Esophagus (tissue), 2 donors: ENCODE measurements around the gene RASGRP1. TPM values are rescaled to one million over a fixed set of nuclear protein-coding genes. Genes with fewer than 3 reads are reported as not detected.

Experiments used
- H3K27ac ChIP-seq, 2 donors: one replicate each; pipeline ENCODE4 v1.5.1; 2013; ENCODE audit warnings: low read depth in 2 of 2, mild to moderate bottlenecking in 2 of 2, inconsistent platforms in 1 of 2, low read length in 1 of 2, moderate library complexity in 1 of 2
- H3K27me3 ChIP-seq, 2 donors: one replicate each; pipeline ENCODE4 v1.6.1; 2013; ENCODE audit warnings: low read length in 2 of 2, control low read depth in 1 of 2, mild to moderate bottlenecking in 1 of 2; ENCODE audit not compliant: insufficient read depth in 2 of 2, control insufficient read depth in 1 of 2
- H3K36me3 ChIP-seq, 2 donors: one replicate each; pipeline ENCODE4 v1.6.1; 2013; ENCODE audit warnings: low read length in 1 of 2; ENCODE audit not compliant: control insufficient read depth in 2 of 2, insufficient read depth in 2 of 2
- H3K4me1 ChIP-seq, 2 donors: one replicate each; pipeline ENCODE4 v1.6.1; 2013; ENCODE audit warnings: low read length in 1 of 2; ENCODE audit not compliant: control insufficient read depth in 2 of 2, insufficient read depth in 2 of 2
- H3K4me3 ChIP-seq, 2 donors: one replicate each; pipeline ENCODE4 v1.5.1; 2013; ENCODE audit warnings: low read length in 2 of 2, mild to moderate bottlenecking in 2 of 2, low read depth in 1 of 2, moderate library complexity in 1 of 2
- H3K9me3 ChIP-seq, 2 donors: one replicate each; pipeline ENCODE4 v1.6.1; 2013; ENCODE audit warnings: mild to moderate bottlenecking in 2 of 2, low read depth in 1 of 2, low read length in 1 of 2, moderate library complexity in 1 of 2; ENCODE audit not compliant: control insufficient read depth in 2 of 2, insufficient read depth in 1 of 2
- WGBS, 2 donors: extraction: QIAGEN DNeasy Blood & Tissue Kit; methylation state at CpG; one replicate each; pipeline ENCODE4 v1.1.7; 2013; 5-methylcytosine and 5-hydroxymethylcytosine counted together
- polyA plus RNA-seq, 2 donors: library from polyadenylated mRNA; stranded (reverse); fragments of 200-250 nt; gene quantifications; one replicate each; pipeline ENCODE4 v1.2.3, GENCODE V29; 2013
- donor health status: healthy with polysubstance abuse.
- donor health status: Bipolar disorder and iron deficiency.

The RASGRP1 gene
- polyA plus RNA-seq, 2 donors, result 2.5 to 4.0 TPM

DNA sequence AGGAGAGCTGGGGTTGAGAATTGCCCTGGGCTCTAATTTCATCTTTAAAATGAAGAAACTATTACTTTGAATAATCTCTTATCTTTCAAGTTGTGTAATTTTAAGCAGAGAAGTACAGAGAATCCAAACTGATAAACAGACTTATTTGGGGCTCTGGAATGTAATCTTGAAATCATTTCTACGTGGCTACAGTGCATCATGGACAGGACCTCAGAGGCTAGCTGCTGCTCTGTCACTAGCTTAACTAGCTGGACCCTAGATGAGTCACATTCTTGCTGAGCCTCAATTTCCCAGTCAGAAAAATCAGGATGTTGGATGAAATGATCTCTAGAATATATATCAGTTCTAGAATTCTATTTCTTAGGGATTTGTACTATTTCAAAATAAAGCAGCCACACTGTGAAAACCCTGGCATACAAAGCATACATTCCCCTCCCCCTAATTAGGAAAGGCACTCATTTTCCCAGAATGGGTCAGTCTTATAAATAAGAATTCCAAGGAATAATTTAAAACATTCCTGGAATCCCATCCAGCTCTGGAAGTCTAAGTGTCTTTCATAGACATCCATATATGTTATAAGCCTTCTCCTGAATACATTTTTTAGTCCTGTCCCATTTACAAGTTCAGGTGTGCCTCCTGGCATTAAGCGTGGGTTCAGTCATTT is 47.2 kb downstream of the RASGRP1 start:
- Histone ChIP-seq H3K4me3 (no peak overlapping the region), H3K36me3 (no peaks in the 10 kb centered on the region), H3K9me3 (no peaks in the 10 kb centered on the region), H3K27me3 (no peaks in the 10 kb centered on the region), H3K4me1 (no peaks in the 10 kb centered on the region), H3K27ac (no peak overlapping the region)
- 66 to 76% methylated on average over 2 of the region's 2 CpGs for WGBS, 2 donors

DNA sequence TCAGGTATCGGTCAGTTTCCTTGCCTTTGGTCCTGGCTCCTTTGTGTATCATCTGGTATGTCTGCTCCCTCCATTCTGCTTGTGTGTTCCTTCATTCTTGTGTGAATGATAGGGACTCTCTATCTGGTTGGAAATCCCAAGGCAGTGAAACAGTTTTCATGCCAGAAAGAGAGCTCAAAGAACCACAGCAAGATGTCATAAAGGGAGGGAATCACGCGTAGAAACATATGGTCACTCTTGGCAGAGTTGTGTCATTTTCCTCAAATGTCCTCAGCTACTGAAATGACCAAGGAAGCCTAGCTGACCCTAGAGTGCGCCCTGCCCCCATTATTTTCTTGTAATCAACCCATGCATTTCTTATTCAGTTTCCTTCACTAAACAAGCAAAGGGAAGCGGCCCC is 48.0 kb downstream of the RASGRP1 start:
- Histone ChIP-seq H3K4me3 (no peak overlapping the region), H3K9me3 (no peaks in the 10 kb centered on the region), H3K4me1 (no peaks in the 10 kb centered on the region), H3K36me3 (peaks cover 0 to 1% of the 10 kb centered on the region in 2 donors), H3K27me3 (no peaks in the 10 kb centered on the region), H3K27ac (no peak overlapping the region)
- 82 to 85% methylated on average over 5 of the region's 5 CpGs for WGBS, 2 donors

DNA sequence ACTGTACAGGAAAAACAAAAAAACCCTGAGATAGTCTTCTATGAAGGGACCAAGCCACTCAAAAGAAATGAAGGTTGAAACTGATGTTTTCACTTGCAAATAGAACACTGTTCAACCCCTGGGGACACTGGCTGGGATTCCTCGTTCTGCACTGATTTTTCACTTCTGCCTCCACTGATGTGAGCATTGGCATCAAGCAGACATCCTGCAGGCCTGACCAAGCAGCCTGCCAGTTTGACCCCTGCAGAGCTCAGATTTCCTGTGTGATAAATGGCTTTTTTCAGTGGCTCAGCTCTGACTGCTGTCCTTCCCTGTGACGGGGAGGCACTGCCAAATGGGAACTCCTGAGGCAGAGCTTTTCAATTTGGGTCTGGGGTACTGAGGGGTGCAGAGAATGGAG is 50.0 kb downstream of the RASGRP1 start:
- Histone ChIP-seq H3K9me3 (no peaks in the 10 kb centered on the region), H3K4me1 (no peaks in the 10 kb centered on the region), H3K36me3 (peaks cover 0 to 4% of the 10 kb centered on the region in 2 donors)

DNA sequence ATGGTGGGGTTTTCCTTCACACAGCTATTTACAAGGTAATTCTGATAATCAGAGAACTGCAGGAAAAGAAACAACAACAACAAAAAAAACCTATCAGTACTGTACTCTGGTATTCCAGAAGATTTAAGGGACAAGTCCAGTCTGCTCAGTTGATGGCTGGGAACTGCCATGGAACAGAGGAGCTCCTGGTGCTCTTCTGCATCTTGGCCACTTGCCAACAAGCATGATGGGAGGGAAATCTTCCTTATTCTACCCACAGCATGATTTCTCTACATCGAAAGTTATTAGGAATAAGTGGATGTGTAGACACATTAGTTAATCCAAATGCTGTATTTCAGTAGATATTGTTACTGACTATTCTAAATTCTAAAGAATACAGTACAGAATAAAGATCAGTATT is 51.7 kb downstream of the RASGRP1 start:
- Histone ChIP-seq H3K27me3 (no peaks in the 10 kb centered on the region), H3K4me1 (no peaks in the 10 kb centered on the region), H3K9me3 (no peaks in the 10 kb centered on the region), H3K4me3 (no peak overlapping the region), H3K36me3 (peaks cover 0 to 4% of the 10 kb centered on the region in 2 donors), H3K27ac (no peak overlapping the region)
- WGBS, 2 donors, result 83 to 93% methylated on average over 1 of the region's 1 CpG

More for the DNA sequence above, 50.0 kb downstream of the RASGRP1 start:
- Histone ChIP-seq H3K4me3 (no peak overlapping the region), H3K27me3 (no peaks in the 10 kb centered on the region), H3K27ac (no peak overlapping the region)
- WGBS, 2 donors, result 62% methylated on average over 2 of the region's 2 CpGs

GRCh38 chr15:38509152-38509551 is 55.5 kb downstream of the RASGRP1 start:
- 86 to 90% methylated on average over 4 of the region's 4 CpGs for WGBS, 2 donors
- Histone ChIP-seq H3K4me3 (no peak overlapping the region), H3K27ac (no peak overlapping the region), H3K27me3 (no peaks in the 10 kb centered on the region), H3K36me3 (peaks cover 0 to 9% of the 10 kb centered on the region in 2 donors), H3K9me3 (no peaks in the 10 kb centered on the region), H3K4me1 (no peaks in the 10 kb centered on the region)

DNA sequence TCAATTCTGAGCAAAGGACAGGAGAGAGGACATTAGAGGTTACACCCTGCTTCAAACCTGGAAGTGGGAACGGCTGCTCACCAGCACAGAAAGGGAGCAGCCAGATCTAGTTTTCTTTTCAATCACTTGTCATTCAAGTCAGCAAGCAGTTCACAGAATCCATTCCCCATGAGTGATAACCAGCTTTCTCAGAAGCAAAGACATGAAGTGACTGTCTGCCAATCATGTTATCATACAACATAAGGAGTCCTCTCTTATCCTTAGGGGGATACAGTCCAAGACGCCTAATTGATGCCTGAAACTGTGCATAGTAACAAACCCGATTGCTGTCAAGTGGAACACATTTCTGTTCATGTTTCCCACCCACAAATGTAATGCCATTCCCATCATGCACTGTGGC is 56.0 kb downstream of the RASGRP1 start:
- Histone ChIP-seq H3K9me3 (no peaks in the 10 kb centered on the region), H3K27me3 (no peaks in the 10 kb centered on the region), H3K27ac (no peak overlapping the region), H3K4me3 (no peak overlapping the region), H3K4me1 (no peaks in the 10 kb centered on the region), H3K36me3 (peaks cover 0 to 9% of the 10 kb centered on the region in 2 donors)
- 69 to 74% methylated on average over 3 of the region's 3 CpGs for WGBS, 2 donors

- H3K27ac ChIP-seq, result no peak overlapping the region
- WGBS, 2 donors, result 88 to 90% methylated on average over 7 of the region's 7 CpGs
These were observed 57.0 kb downstream of the RASGRP1 start for GRCh38 chr15:38507570-38507969.

GRCh38 chr15:38506997-38507396 is 57.6 kb downstream of the RASGRP1 start:
- Histone ChIP-seq H3K36me3 (peaks cover 3 to 9% of the 10 kb centered on the region in 2 donors), H3K27me3 (no peaks in the 10 kb centered on the region), H3K4me3 (no peak overlapping the region), H3K4me1 (no peaks in the 10 kb centered on the region), H3K9me3 (no peaks in the 10 kb centered on the region), H3K27ac (no peak overlapping the region)
- 77 to 80% methylated on average over 4 of the region's 4 CpGs for WGBS, 2 donors

More at GRCh38 chr15:38507570-38507969, 57.0 kb downstream of the RASGRP1 start:
- H3K4me1 ChIP-seq, result no peaks in the 10 kb centered on the region
- no peak overlapping the region for H3K4me3 ChIP-seq
- H3K27me3 ChIP-seq, result no peaks in the 10 kb centered on the region
- H3K9me3 ChIP-seq, result no peaks in the 10 kb centered on the region
- peaks cover under 1 to 9% of the 10 kb centered on the region in 2 donors for H3K36me3 ChIP-seq

DNA sequence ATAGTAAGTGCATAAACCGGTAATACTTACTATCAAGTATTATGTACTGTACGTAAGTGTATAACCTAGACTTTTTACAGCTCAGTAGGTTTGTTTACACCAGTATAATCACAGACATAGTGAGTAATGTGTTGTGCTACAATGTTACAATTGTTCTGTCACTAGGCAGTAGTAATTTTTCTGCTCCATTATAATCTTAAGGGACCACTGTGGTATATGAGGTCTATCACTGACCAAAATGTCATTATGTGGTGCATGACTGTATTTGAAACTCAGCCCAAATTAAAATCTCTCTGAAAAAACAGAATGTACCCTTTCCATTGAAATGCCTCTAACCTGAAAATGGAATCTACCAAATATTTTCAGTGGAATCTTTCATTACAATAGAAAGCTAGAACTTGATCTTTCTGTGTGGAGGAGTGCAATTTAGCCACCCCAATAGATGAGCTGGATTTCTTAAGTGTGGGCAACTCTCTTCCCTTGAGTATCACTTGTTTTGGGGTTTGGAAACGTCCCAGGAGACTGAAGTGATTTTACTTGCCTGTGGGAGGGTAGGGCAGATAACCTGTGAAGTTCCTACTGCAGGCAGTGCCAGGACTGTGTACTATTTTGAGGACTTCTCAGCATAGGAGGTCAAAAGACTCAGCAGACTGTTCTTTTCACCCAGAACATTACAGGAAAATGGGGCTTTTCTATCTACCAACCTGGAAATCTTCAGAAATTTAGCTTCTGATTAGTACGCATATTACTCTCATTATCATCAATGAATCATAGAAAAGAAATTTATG is 59.7 kb downstream of the RASGRP1 start:
- Histone ChIP-seq H3K9me3 (no peaks in the 10 kb centered on the region), H3K36me3 (peaks cover 3 to 5% of the 10 kb centered on the region in 2 donors), H3K4me3 (no peak overlapping the region), H3K27ac (no peak overlapping the region), H3K4me1 (no peaks in the 10 kb centered on the region), H3K27me3 (no peaks in the 10 kb centered on the region)
- 74 to 84% methylated on average over 4 of the region's 4 CpGs for WGBS, 2 donors
